GM10847 (cell line): Measurements from ENCODE around the gene MAGEB1.

ENCODE experiments used
- POLR2A ChIP-seq: IDR thresholded peaks from 2 replicates; pipeline ENCODE4 v1.6.1; 2011; ENCODE audit not compliant: insufficient read length; ENCODE audit errors: extremely low read depth

MAGEB1 gene

DNA sequence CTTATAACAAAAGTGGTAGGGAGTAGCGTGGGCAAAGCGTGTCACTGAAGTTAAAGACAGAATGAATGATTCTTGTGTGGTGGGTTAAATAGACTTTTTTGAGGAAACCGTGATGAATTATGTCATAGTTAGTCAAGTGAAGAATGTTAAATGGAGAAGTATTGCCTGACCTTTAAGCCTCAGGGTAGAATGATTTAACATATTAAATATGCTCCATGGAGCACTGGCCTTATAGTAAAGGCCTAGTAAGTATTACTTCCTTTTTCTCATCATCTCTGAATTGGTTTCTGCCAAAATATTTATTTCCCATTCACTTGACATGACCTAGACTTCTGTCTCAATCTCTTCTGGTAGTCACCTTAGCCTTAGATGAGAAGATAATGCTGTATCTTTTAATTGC is 23.7 kb downstream of the MAGEB1 start:
- TF ChIP-seq POLR2A, result no peak

DNA sequence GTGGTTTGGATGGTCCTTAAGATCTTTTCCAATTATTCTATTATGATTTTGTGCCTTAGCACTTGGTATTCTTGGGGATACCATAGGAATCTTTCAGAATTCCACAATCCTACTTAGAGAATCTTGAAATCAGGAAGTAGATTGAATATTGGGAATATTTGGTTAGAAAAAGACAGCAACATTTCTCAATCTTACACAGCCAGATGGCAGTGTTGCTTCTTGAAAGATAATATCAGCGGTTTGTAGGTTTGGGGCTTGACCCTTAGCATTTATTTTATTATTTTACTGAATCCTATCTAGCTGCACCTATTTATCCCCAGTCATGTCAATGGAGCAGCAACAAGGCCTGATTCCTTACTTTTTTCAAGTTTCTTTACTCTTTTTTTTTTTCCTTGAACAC is 28.6 kb downstream of the MAGEB1 start:
- no peak for TF ChIP-seq POLR2A

DNA sequence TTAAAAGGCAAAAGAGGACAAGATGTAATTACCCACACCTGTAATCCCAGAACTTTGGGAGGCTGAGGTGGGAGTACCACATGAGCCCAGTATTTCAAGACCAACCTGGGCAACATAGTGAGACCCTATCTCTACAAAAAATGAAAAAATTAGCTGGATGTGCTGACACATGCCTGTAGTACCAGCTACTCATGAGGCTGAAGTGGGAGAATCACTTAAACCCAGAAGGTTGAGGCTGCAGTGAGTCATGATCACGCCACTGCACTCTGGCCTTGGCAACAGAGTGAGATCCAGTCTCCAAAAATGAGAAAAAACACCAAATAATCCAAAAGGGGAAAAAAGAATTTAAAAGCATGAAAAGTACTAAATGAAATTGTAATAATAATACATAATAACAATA is 31.4 kb downstream of the MAGEB1 start:
- no peak for TF ChIP-seq POLR2A

DNA sequence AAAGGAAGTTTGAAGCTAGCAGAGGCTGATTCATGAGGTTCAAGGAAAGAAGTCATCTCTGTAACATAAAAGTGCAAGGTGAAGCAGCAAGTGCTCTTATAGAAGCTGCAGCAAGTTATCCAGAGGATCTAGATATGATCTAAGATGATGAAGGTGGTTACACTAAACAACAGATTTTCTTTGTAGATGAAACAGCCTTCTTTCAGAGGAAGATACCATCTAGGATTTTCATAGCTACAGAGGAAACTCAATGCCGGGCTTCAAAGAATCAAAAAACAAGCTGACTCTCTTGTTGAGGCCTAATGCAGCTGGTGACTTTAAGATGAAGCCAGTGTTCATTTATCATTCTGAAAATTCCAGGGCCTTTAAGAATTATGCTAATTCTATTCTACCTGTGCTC is 33.5 kb downstream of the MAGEB1 start:
- TF ChIP-seq POLR2A, result no peak

DNA sequence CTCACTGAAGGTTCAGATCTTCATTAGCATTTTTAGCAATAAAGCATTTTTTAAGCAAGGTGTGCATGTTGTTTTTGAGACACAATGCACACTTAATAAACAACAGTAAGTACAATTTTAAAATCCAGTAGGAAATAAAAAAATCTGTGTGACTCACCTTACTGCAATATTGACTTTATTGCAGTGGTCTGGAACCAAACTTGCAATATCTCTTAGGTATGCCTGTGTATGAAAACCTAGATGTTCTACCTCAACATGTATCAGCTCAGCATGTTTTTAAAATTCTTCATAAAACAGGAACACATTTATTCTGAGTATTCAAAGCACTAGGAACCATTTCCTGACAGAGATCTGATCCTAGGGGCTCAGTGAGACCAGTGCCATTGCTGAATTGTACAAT is 35.6 kb downstream of the MAGEB1 start:
- no peak for TF ChIP-seq POLR2A

DNA sequence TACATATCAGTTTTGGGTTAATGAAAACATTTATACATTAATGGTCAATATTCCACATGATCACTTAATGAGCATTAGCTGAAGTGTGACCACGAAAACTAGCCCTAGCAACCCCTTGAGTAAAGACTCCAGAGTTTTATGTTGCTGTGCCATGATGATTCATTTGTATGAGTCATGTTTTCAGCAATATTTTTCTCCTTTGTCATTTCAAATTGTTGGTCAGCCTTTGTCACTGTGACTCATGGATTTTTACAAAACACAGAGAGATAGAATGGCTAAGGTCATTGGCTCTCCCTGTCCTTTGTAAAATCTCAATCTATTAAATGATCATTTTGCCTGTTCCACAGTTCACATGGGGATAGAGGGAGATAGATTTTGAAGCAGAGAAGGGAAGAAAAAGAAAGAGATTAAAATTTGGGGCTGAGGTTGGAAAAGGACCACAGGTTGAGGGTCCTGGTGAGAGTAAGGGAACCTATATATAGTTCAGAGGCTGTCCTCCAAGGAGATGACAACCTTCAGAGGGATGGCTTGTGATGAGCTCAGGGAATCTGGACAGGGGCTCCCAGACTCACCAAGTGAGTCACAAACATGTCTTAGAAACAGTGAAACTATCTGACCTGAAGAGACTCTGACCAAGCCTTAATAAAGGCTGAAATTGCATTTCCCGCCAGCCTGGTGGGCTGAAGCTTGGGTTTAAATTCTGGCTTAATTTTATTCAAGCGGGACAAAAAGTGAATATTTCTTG is 36.7 kb downstream of the MAGEB1 start:
- TF ChIP-seq POLR2A, result no peak

DNA sequence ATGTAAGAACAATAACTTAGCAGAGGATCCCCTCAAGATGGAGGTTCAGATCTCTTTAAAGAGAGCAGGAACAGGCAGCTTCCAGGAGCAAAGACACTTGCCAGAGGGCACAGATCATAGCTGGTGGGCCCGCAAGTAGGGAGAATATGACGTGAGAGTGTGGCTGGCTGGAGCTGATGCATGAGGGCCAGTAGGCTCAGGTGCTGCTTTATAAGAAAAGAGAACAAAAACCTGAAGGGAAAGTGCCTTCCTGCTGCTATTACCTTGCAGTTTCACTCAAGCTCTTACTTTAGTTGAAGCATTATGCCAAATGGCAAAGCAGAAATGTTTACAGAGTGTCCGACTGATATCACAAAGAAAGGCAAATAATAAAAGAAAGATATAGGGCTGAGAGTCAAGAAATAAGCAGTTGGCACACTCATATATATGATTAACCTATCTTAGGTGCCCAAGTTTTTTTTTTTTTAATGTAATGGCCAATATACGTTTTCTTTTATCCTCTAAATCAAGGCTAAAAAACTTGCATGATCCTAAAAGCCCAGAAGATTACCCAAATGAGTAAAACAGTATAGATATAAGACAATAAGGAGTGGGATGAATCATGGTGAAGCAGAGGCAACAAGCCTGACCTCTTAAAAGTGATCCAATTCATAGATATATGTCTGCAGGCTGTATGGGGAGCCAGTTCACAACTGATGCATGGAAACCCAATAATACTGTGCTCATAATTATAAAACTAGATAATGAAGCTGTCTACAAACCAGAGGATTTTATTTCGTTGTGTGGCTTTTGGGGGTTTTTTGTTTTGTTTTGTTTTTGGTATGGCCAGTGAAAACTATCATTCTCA is 49.7 kb downstream of the MAGEB1 start:
- no peak for TF ChIP-seq POLR2A

DNA sequence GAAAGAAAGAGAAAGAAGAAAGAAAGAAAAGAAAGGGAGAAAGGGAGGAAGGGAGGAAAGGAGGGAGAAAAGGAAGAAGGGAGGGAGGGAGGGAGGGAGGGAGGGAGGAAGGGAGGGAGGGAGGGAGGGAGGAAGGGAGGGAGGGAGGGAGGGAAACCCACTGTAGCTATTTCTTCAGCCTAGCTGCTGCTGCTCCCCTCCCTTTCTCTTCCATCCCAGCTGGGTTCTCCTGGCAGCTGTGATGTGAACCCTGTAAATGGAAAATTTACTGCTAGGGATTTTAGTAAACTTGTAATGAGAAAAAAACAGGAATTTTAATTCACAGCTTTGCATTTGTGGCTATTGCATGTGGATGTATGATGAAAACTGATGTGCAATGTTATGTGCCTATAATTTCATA is 54.3 kb downstream of the MAGEB1 start:
- TF ChIP-seq POLR2A, result no peak
